Esophagus squamous epithelium (tissue), 4 donors: ENCODE results near the gene TMEM215.

Experiments
- POLR2A ChIP-seq, 4 donors: fragments of 450-650 bp; IDR thresholded peaks; one replicate each; pipeline ENCODE4 v1.6.1; 2017; ENCODE audit warnings: antibody characterized with exemption in 4 of 4, mild to moderate bottlenecking in 4 of 4, moderate library complexity in 3 of 4
- TF ChIP-seq, protein P1 (sequence below), 6 experiments: fragments of 450-650 bp in 4 of 6; fragments of 200-600 bp in 2 of 6; sonication (generic) in 2 of 6; IDR thresholded peaks; one replicate each; pipeline ENCODE4 v1.5.1; 2016 to 2019; ENCODE audit warnings: antibody characterized with exemption in 6 of 6, mild to moderate bottlenecking in 4 of 6, moderate library complexity in 4 of 6

GRCh38 chr9:32755730-32756129 is 27.6 kb upstream of the TMEM215 start:
- TF ChIP-seq POLR2A (IDR thresholded peaks at IDR 0.05) = no peak
- TF ChIP-seq, protein P1, sequence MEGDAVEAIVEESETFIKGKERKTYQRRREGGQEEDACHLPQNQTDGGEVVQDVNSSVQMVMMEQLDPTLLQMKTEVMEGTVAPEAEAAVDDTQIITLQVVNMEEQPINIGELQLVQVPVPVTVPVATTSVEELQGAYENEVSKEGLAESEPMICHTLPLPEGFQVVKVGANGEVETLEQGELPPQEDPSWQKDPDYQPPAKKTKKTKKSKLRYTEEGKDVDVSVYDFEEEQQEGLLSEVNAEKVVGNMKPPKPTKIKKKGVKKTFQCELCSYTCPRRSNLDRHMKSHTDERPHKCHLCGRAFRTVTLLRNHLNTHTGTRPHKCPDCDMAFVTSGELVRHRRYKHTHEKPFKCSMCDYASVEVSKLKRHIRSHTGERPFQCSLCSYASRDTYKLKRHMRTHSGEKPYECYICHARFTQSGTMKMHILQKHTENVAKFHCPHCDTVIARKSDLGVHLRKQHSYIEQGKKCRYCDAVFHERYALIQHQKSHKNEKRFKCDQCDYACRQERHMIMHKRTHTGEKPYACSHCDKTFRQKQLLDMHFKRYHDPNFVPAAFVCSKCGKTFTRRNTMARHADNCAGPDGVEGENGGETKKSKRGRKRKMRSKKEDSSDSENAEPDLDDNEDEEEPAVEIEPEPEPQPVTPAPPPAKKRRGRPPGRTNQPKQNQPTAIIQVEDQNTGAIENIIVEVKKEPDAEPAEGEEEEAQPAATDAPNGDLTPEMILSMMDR (IDR thresholded peaks at IDR 0.05) = no peak
